GM12874 (cell line): ENCODE data around the gene SEMA5A.

Experiments
- CTCF ChIP-seq: IDR thresholded peaks from 2 replicates; pipeline ENCODE4 v1.5.1; 2011; ENCODE audit warnings: low read depth, mild to moderate bottlenecking, control low read depth, low read length, moderate library complexity; ENCODE audit not compliant: insufficient read depth

SEMA5A gene

DNA sequence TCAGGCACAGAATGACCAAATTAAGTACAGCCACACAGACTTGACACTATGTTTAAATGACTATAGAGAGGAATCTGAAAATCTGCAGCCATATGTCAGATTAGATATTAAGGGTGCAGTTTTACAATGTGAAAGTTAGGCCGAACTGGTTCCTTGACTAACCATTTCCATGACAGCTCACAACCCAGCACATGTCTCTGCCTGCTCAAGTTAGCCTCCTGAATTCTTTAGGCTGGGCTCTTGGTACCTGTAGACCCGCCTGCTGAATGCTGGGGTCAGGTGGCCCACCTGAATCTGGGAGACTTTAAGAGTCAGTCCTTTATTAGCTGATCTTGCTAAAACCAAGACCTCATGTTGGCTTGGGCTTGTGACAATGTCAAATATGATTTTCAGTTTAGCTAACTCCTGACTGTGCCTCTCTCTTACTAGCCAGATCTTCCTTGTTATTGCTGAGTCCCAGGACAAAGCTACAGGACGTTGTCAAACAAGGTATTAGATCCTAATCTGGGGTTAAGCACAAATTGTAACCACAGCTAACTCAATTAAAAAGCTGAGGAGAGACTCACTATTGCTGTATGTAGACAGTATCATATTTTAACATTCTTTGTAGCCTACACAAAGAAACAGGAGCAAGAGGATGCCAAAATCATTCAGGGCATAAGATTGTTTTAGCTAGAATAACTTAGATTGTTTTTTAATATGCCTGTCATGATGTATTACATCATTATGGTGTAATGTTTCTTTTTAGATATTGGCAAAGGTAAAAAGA is 490.9 kb downstream of the SEMA5A start:
- no peak for TF ChIP-seq CTCF

DNA sequence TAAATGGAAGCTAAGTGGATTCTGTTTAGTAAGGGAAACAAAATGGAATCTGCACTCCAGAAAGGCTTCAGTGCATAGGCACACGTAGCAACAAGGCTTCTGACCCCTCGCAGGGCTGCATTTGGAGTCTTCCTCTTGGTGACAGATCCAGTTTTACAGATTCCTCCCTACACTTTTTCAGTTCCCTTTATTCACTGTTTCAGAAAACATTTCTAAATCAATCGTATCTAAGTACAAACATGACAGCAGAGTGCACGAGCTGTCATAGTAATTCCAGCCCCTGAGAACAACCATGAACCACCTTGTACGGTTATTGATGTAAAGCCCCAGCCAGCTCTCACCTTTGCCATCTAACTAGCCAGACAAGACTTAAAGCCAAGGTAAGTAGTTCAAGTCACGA is 491.6 kb downstream of the SEMA5A start:
- TF ChIP-seq CTCF, result no peak

GRCh38 chr5:9052421-9052820 is 493.5 kb downstream of the SEMA5A start:
- TF ChIP-seq CTCF, result no peak

GRCh38 chr5:9051779-9052178 is 494.1 kb downstream of the SEMA5A start:
- no peak for TF ChIP-seq CTCF

DNA sequence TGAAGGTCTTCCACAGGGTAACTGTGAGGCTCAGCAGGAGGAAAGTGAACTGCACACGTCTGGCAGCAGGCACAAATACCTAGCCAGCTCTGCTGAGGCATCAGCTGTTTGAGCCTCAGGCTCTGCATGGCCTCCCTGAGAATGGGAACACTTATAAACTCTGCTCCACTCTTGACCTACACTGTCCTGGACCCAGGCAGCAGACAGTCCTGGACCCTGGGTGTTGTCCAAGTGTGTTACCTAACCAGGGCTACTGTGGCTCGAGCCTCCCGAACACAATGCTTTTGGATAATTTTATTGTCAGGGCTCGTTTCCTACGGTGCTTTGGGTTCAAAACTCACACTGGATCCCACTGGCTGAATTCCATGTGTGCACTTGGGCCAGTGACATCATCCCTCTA is 497.9 kb downstream of the SEMA5A start:
- no peak for TF ChIP-seq CTCF

GRCh38 chr5:9046756-9047481 is 499.0 kb downstream of the SEMA5A start:
- TF ChIP-seq CTCF, result no peak

DNA sequence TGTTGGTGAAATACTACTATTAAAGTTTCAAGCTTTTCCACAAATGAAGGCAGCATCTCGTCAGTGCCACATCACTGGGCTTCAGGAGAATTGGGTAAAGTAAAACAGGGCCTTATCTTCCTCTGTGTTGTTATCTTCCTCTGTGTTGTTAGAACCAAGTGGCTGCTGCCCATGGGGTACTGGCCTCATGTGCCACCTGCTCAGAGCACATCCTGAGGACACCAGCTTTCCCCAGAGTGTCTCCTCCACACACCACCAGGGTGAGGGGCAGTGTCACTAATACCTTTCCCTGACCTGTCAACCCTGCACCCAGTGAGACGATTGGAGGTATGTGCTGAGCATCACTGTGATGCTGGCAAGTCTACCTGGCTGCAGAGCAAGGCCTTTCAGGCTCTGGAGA is 499.9 kb downstream of the SEMA5A start:
- no peak for TF ChIP-seq CTCF
